Subcutaneous adipose tissue (tissue), 4 donors: ENCODE results near the gene ITK. TPM values are rescaled to one million over a fixed set of nuclear protein-coding genes. Genes with fewer than 3 reads are reported as not detected.

ENCODE experiments used
- total RNA-seq, 4 donors: library from RNA; depleted of rRNA; stranded (reverse); fragments of >200 nt; gene quantifications; one replicate each; pipeline ENCODE4 v1.1.0, GENCODE V29; 2016
- TF ChIP-seq, protein P1 (sequence below): fragments of 450-650 bp; IDR thresholded peaks from one replicate; pipeline ENCODE4 v1.5.1; 2016; ENCODE audit warnings: low read depth, mild to moderate bottlenecking, control low read depth, antibody characterized with exemption, moderate library complexity

Gene ITK
- total RNA-seq, 4 donors from 2014 or later, result 2.8 to 8.8 (median 5.3) TPM

DNA sequence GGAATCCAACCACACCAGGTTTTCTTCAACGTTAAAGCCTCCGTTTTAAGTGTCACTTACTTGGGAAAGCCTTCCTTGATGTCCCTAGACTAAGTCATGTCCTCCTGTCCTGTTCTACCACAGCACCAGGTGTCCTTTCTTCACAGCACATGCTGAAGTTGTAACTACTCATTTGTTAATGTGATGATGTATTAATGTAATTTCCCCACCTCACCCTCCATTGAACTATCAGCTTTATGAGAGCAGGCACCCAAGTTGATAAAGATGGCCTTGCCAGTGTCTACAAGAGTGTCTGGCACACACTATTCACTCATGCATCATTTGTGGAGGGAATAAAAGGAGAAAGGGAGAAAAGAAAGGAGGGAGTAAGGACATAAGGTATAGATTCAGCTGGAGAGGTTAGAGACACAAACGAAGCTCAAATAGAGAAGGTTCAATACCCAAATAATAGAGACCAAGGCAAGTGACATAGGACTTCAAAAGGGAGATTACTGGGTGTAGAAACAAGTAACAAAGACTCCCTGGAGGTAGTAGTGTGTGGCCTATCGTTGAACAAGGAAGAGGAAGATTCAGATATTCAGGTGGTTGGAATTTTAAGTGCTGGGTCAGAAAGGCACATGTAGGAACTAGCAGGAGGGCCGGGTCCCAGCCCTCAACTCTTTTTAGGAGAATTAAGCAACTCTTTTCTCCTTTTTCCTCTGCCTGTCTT lies 6.6 kb downstream of the ITK start:
- TF ChIP-seq, protein P1, sequence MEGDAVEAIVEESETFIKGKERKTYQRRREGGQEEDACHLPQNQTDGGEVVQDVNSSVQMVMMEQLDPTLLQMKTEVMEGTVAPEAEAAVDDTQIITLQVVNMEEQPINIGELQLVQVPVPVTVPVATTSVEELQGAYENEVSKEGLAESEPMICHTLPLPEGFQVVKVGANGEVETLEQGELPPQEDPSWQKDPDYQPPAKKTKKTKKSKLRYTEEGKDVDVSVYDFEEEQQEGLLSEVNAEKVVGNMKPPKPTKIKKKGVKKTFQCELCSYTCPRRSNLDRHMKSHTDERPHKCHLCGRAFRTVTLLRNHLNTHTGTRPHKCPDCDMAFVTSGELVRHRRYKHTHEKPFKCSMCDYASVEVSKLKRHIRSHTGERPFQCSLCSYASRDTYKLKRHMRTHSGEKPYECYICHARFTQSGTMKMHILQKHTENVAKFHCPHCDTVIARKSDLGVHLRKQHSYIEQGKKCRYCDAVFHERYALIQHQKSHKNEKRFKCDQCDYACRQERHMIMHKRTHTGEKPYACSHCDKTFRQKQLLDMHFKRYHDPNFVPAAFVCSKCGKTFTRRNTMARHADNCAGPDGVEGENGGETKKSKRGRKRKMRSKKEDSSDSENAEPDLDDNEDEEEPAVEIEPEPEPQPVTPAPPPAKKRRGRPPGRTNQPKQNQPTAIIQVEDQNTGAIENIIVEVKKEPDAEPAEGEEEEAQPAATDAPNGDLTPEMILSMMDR, result no peak

DNA sequence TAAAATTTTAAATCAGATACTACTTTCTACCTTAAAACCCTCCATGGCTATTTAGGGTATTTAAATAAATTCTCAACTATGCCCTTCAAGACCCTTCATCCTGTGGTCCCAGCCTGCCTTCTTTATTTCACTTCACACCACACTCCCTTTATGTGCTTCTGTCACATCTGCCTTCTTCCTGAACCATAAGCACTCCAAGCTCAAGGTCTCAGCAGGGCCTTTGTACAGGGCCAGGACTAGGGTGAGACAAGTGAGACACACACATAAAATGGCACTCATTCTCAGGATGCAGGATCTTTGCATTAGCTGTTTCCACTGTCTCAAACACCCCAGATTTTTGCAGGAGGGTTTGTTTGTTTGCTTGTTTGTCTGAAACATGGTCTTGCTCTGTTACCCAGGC lies 7.6 kb downstream of the ITK start:
- TF ChIP-seq, protein P1, result no peak

DNA sequence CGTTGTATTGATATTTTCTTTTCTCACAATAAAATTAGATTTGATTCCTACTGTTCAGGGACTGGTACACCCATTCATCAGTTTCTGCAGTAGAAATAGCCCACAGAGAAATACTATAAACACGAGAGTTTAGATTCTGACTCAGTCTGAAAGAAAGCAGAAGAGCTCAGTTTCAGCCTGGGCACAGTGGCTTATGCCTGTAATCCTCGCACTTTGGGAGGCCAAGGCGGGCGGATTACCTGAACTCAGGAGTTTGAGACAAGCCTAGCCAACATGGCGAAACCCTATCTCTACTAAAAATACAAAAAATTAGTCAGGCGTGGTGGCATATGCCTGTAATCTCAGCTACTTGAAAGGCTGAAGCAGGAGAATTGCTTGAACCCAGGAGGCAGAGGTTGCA lies 8.6 kb downstream of the ITK start:
- TF ChIP-seq, protein P1, result no peak

DNA sequence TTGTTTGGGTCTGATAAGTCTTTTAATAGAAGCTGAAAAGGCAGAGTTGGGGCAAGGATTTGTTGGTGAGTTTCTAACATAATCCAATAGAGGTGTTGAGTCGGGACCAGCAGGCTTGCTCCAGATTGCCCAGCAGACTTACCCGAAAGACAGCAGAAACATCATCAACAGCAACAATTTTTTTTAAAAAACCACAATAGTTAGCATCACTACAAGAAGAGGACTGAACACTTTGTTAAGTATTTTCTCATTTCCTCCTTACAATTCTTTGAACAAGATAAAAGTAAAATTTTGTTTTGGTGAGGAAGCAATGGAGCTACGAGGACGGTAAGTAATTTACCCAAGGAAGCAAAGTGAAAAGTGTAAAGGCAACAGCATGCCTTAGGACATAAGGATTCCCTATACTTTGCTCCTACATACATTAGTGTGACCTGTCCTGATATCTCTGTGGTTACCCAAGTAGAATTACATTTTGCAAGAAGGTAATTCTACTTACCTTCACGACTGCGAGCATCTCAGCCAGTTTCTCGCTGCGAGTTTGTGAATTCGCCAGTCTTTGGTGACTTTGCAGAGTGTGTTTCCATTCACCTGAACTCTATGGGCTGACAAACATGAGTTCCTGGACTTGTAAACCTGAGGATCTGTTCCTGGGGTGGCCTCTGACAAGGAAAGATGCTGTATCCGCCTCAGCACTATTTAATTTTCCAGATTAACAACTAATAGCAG lies 13.2 kb downstream of the ITK start:
- TF ChIP-seq, protein P1, result no peak

DNA sequence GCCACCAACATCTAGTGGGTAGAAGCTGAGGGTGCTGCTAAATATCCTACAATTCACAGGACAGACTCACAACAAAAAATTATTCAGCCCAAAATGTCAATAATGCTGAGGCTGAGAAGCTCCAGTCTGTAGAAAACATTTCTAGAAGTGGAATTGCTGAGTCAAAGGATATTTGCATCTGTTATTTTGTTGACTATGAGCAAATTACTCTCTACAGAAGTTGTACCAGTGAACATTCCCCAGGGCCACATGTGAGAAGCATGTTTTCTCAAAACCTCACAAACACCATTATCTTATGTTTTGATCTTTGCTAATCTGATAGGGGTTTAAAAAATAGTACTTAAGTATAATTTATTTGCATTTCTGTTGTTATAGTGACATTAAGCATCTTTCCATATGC lies 15.4 kb downstream of the ITK start:
- TF ChIP-seq, protein P1, result no peak

DNA sequence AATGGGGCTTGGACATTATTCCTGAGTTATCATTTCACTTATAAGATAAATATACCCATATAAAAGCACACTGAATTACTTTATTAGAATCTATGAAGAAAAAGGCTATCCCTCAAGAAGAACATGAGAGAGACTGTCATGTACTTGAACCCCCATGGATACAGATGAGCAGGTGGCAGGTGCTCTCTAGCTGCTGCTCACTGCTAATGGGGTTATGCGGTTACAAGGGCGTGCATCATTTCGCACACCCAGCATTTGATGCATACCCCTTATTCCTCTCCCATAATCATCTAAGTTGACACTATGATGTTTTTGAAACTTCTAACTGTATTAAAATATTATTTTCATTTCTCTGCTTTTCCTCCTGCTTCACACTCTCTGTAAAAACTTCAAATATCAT lies 16.4 kb downstream of the ITK start:
- TF ChIP-seq, protein P1, result no peak

DNA sequence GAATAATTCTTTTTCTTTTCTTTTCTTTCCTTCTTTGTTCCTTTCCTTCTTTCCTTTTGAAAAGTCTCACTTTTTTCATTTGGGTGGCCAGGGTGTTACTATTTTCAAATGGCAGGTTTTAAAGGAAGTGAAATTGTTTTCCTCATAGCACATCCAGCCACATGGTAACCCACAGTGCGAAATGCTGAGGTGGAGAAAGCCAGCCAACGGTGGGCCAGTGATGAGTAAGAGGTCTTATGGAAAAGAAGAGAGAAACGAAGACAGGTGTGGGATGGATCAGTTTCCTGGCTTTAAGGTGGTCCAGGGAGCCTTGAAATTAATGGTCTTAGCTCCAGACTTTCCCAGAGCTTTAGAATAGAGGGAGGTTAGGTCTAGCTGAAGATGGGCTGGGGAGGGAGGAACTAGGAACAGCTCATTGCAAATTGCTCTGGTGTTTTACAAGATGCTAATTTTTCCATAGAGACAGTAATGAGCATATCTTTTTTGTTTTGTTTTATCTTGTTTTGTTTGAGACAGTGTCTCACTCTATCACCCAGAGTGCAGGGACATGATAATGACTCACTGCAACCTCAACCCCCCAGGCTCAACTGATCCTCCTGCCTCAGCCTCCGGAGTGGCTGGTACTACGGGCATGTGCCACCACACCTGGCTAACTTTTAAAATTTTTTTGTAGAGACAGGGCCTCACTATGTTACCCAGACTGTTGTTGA lies 17.8 kb downstream of the ITK start:
- TF ChIP-seq, protein P1, result no peak
